Testis (tissue), 2 donors: ENCODE measurements around the gene KLHL3.

Experiments used
- CTCF ChIP-seq, 3 experiments: fragments of 450-650 bp in 2 of 3; fragments of 200-600 bp in 1 of 3; sonication (generic) in 1 of 3; IDR thresholded peaks; one replicate each; pipeline ENCODE4 v1.5.1; 2016 to 2019; ENCODE audit warnings: antibody characterized with exemption in 3 of 3, mild to moderate bottlenecking in 2 of 3, moderate library complexity in 1 of 3
- POLR2A ChIP-seq: fragments of 450-650 bp; IDR thresholded peaks from one replicate; pipeline ENCODE4 v1.6.1; 2017; ENCODE audit warnings: antibody characterized with exemption, mild to moderate bottlenecking, moderate library complexity

- no peak for TF ChIP-seq CTCF (IDR thresholded peaks at IDR 0.05)
- no peak for TF ChIP-seq POLR2A
Measured at GRCh38 chr5:137724251-137724650, 11.6 kb downstream of the KLHL3 start.
